ENCODE results near the gene SLC24A2. TPM values are rescaled to one million over a fixed set of nuclear protein-coding genes. Genes with fewer than 3 reads are reported as not detected.

SLC24A2 gene
- total and polyA plus RNA-seq, 10 of the 15 experiments (the other 5 are each of a cell fraction or from before 2014, with no cell fraction given) = not detected

GRCh38 chr9:19804431-19804830, 15.6 kb upstream of the SLC24A2 start:
- ATAC-seq = no peak
- Histone ChIP-seq H3K27ac (ENCODE audit: control insufficient read depth, insufficient read depth) (no peak overlapping the region), H3K4me1 (ENCODE audit: control insufficient read depth, insufficient read depth, low read length) (no peaks in the 10 kb centered on the region), H3K9me3 (replicated peaks; ENCODE audit: control insufficient read depth, insufficient read depth, low read length) (no peaks in the 10 kb centered on the region), H3K36me3 (ENCODE audit: control insufficient read depth in 2 of 2, insufficient read depth in 2 of 2, low read length in 1 of 2) (no peaks in the 10 kb centered on the region), H3K79me2 (ENCODE audit: control insufficient read depth, insufficient read depth, low read length) (no peaks in the 10 kb centered on the region), H2AFZ (ENCODE audit: control insufficient read depth, low read depth, low read length) (no peak overlapping the region), H3K4me3 (no peak overlapping the region), H3K27me3 (replicated peaks in 1 of 2; ENCODE audit: control insufficient read depth in 2 of 2, insufficient read depth in 2 of 2, low read length in 1 of 2) (no peaks in the 10 kb centered on the region), H4K20me1 (ENCODE audit: control insufficient read depth, insufficient read depth) (no peaks in the 10 kb centered on the region), H3K9ac (ENCODE audit: control insufficient read depth, insufficient read depth, low read length) (no peak overlapping the region), H3K4me2 (ENCODE audit: control insufficient read depth, insufficient read depth) (no peak overlapping the region)
- ChIA-PET CTCF (interaction anchor here (0.7 kb wide), 1 partner anchor 1136 kb away, joined by 3 read pairs; no protein-coding TSS in a partner anchor), POLR2A (no interaction called here), SMC1A (ENCODE audit: uncharacterized antibody, unreplicated experiment) (no interaction called here), RAD21 (ENCODE audit: unreplicated experiment) (no interaction called here)
- BruUV-seq (replicated peaks) = no TSS peak
- intact Hi-C loops (cut with micrococcal nuclease; ENCODE audit: unreplicated experiment) (loop anchor here (10.0 kb wide), 1 partner anchor 80 kb away; no protein-coding TSS in a partner anchor), in situ Hi-C loops (cut with MboI) (no loop called here)
- 0% methylated on average over 1 of the region's 1 CpG for WGBS (ENCODE audit: insufficient coverage, insufficient replicate concordance, low lambda C conversion rate, missing lambda C conversion rate)
- no peak for DNase-seq (ENCODE audit: low read depth, low spot score)
- TF ChIP-seq SREBF1 (IDR thresholded peaks at IDR 0.05; ENCODE audit: low read length) (no peak), KAT2A (conservative IDR thresholded peaks at IDR 0.05; ENCODE audit: control insufficient read depth, low read depth, low read length) (no peak), IRF4 (IDR thresholded peaks at IDR 0.05; ENCODE audit: low read depth, low read length) (no peak), FOS (IDR thresholded peaks at IDR 0.05; ENCODE audit: borderline replicate concordance, extremely low read depth, insufficient read length) (no peak), HDAC2 (IDR thresholded peaks at IDR 0.05) (no peak), RAD21 (IDR thresholded peaks at IDR 0.05; ENCODE audit: insufficient read depth, low read depth, low read length) (no peak), ZSCAN29 (IDR thresholded peaks at IDR 0.05) (no peak), ZNF622 (IDR thresholded peaks at IDR 0.05) (no peak)
- FAIRE-seq = no peak

- FAIRE-seq (no peak), ATAC-seq (no peak), DNase-seq (ENCODE audit: low read depth, low spot score) (no peak)
- no peak overlapping the region for H3K4me2 ChIP-seq (ENCODE audit: control insufficient read depth, insufficient read depth)
- RAD21 ChIA-PET (ENCODE audit: unreplicated experiment) = no interaction called here
- no peaks in the 10 kb centered on the region for H3K36me3 ChIP-seq (ENCODE audit: control insufficient read depth in 2 of 2, insufficient read depth in 2 of 2, low read length in 1 of 2)
- no peak overlapping the region for H3K4me3 ChIP-seq
- H3K4me1 ChIP-seq (ENCODE audit: control insufficient read depth, insufficient read depth, low read length) = no peaks in the 10 kb centered on the region
- 35% methylated on average over 6 of the region's 6 CpGs for WGBS (ENCODE audit: insufficient coverage, insufficient replicate concordance, low lambda C conversion rate, missing lambda C conversion rate)
- H3K79me2 ChIP-seq (ENCODE audit: control insufficient read depth, insufficient read depth, low read length) = no peaks in the 10 kb centered on the region
- no TSS peak for BruUV-seq (replicated peaks)
- no peaks in the 10 kb centered on the region for H3K9me3 ChIP-seq (replicated peaks; ENCODE audit: control insufficient read depth, insufficient read depth, low read length)
- CTCF ChIA-PET = no interaction called here
- no peaks in the 10 kb centered on the region for H3K27me3 ChIP-seq (replicated peaks in 1 of 2; ENCODE audit: control insufficient read depth in 2 of 2, insufficient read depth in 2 of 2, low read length in 1 of 2)
- POLR2A ChIA-PET = no interaction called here
- intact Hi-C loops (cut with micrococcal nuclease; ENCODE audit: unreplicated experiment) (loop anchor here (10.0 kb wide), 1 partner anchor 76 kb away; no protein-coding TSS in a partner anchor), in situ Hi-C loops (cut with MboI) (no loop called here)
- H3K9ac ChIP-seq (ENCODE audit: control insufficient read depth, insufficient read depth, low read length) = no peak overlapping the region
- SMC1A ChIA-PET (ENCODE audit: uncharacterized antibody, unreplicated experiment) = interaction anchor here (0.9 kb wide), 1 partner anchor 47 kb away, joined by 3 read pairs; no protein-coding TSS in a partner anchor
- no peak overlapping the region for H2AFZ ChIP-seq (ENCODE audit: control insufficient read depth, low read depth, low read length)
- H3K27ac ChIP-seq (ENCODE audit: control insufficient read depth, insufficient read depth) = no peak overlapping the region
- no peaks in the 10 kb centered on the region for H4K20me1 ChIP-seq (ENCODE audit: control insufficient read depth, insufficient read depth)
- TF ChIP-seq SP1 (IDR thresholded peaks at IDR 0.05; ENCODE audit: low read depth, low read length) (no peak), RFX5 (IDR thresholded peaks at IDR 0.05; ENCODE audit: low read depth, low read length) (no peak), BCL3 (IDR thresholded peaks at IDR 0.05; ENCODE audit: borderline replicate concordance, insufficient read depth, low read depth, low read length, poor library complexity, severe bottlenecking) (no peak), KDM1A (IDR thresholded peaks at IDR 0.05; ENCODE audit: borderline replicate concordance) (no peak), E2F8 (IDR thresholded peaks at IDR 0.05; ENCODE audit: low read depth, partially characterized antibody) (no peak), CBX5 (IDR thresholded peaks at IDR 0.05; ENCODE audit: low read depth) (no peak)
Observed at GRCh38 chr9:19800884-19801283, 12.0 kb upstream of the SLC24A2 start.
